ENCODE measurements around the gene CISD2.

The CISD2 gene

GRCh38 chr4:102849579-102850104 lies 19.1 kb upstream of the CISD2 start:
- no peak for ATAC-seq
- no peak for TF ChIP-seq ZNF70 (CRISPR knock-in tag; IDR thresholded peaks at IDR 0.05)
- no peak for TF ChIP-seq CREB5 (CRISPR knock-in tag; IDR thresholded peaks at IDR 0.05; ENCODE audit: low read depth)
- TF ChIP-seq ARNTL (CRISPR knock-in tag; IDR thresholded peaks at IDR 0.05; ENCODE audit: borderline replicate concordance, low read depth) = no peak
- TF ChIP-seq ZC3H10 (CRISPR knock-in tag; IDR thresholded peaks at IDR 0.05) = no peak
- no peak for TF ChIP-seq TSHZ2 (CRISPR knock-in tag; IDR thresholded peaks at IDR 0.05)
- TF ChIP-seq ZFP3 (CRISPR knock-in tag; IDR thresholded peaks at IDR 0.05) = no peak

GRCh38 chr4:102850370-102850769 lies 18.4 kb upstream of the CISD2 start:
- no peak for ATAC-seq
- TF ChIP-seq TOX (CRISPR knock-in tag; IDR thresholded peaks at IDR 0.05; ENCODE audit: borderline replicate concordance) (no peak), ZNF70 (CRISPR knock-in tag; IDR thresholded peaks at IDR 0.05) (no peak), ZFP30 (CRISPR knock-in tag; IDR thresholded peaks at IDR 0.05) (no peak), ARNTL (CRISPR knock-in tag; IDR thresholded peaks at IDR 0.05; ENCODE audit: borderline replicate concordance, low read depth) (no peak), POU6F1 (CRISPR knock-in tag; IDR thresholded peaks at IDR 0.05; ENCODE audit: borderline replicate concordance, low read depth) (no peak), BACH2 (CRISPR knock-in tag; IDR thresholded peaks at IDR 0.05; ENCODE audit: borderline replicate concordance) (no peak), TCF4 (CRISPR knock-in tag; IDR thresholded peaks at IDR 0.05; ENCODE audit: borderline replicate concordance) (no peak), SNAI2 (CRISPR knock-in tag; IDR thresholded peaks at IDR 0.05) (no peak), ZNF565 (CRISPR knock-in tag; conservative IDR thresholded peaks at IDR 0.05; ENCODE audit: low read depth) (no peak), ZNF8 (CRISPR knock-in tag; IDR thresholded peaks at IDR 0.05) (no peak), CSRNP3 (CRISPR knock-in tag; IDR thresholded peaks at IDR 0.05) (no peak)

GRCh38 chr4:102858828-102859464 lies 9.8 kb upstream of the CISD2 start:
- ATAC-seq = no peak
- TF ChIP-seq CSDC2 (CRISPR knock-in tag; IDR thresholded peaks at IDR 0.05) (no peak), POU6F1 (CRISPR knock-in tag; IDR thresholded peaks at IDR 0.05; ENCODE audit: borderline replicate concordance, low read depth) (no peak), RARB (CRISPR knock-in tag; IDR thresholded peaks at IDR 0.05) (no peak), GLIS3 (CRISPR knock-in tag; IDR thresholded peaks at IDR 0.05) (no peak), OSR1 (CRISPR knock-in tag; IDR thresholded peaks at IDR 0.05) (no peak), ZFP30 (CRISPR knock-in tag; IDR thresholded peaks at IDR 0.05) (no peak), ZNF565 (CRISPR knock-in tag; conservative IDR thresholded peaks at IDR 0.05; ENCODE audit: low read depth) (no peak)

All from SK-N-SH treated with all-trans-retinoic acid at 6 μM for 48 hours (cell line).